GM18520 (cell line): ENCODE results near the gene PLEKHJ1.
"Not testable (repeated sequence)": the region's sequence is repeated elsewhere in the genome, so short reads cannot be mapped to it uniquely, and the experiment has no call there.

Experiments
- ATAC-seq: cut with Tn5 transposase; IDR thresholded peaks from one replicate; pipeline ENCODE4 v1.9.1; 2021; ENCODE audit not compliant: unreplicated experiment

The PLEKHJ1 gene

GRCh38 chr19:2236314-2237050, at the start of gene PLEKHJ1, which contains the start of gene SF3A2:
PLEKHJ1 (minus strand) TSS chr19:2236329; CDS start chr19:2236248, 81 bp downstream.
SF3A2 (plus strand) TSS chr19:2236824; CDS start chr19:2243419, 6,595 bp downstream.
- ATAC-seq, result peak; percentile 75

- ATAC-seq, result no peak
Measured at GRCh38 chr19:2283835-2284507, 47.8 kb upstream of the PLEKHJ1 start.

GRCh38 chr19:2282862-2283237, 46.7 kb upstream of the PLEKHJ1 start:
- no peak for ATAC-seq

GRCh38 chr19:2282062-2282861, 46.1 kb upstream of the PLEKHJ1 start, which contains the start of gene PEAK3:
PEAK3 (minus strand) TSS chr19:2282175; CDS start chr19:2280931, 1,244 bp downstream.
- no peak for ATAC-seq

GRCh38 chr19:2281265-2282061, 45.3 kb upstream of the PLEKHJ1 start:
- not testable (repeated sequence) for ATAC-seq

GRCh38 chr19:2280633-2281264, 44.6 kb upstream of the PLEKHJ1 start:
- ATAC-seq, result no peak

- no peak for ATAC-seq
Measured at GRCh38 chr19:2278459-2279158, 42.5 kb upstream of the PLEKHJ1 start.

- no peak for ATAC-seq
Measured at GRCh38 chr19:2277138-2277537, 41.0 kb upstream of the PLEKHJ1 start.

GRCh38 chr19:2276429-2276986, 40.4 kb upstream of the PLEKHJ1 start:
- no peak for ATAC-seq

- no peak for ATAC-seq
Measured at GRCh38 chr19:2275588-2276428, 39.7 kb upstream of the PLEKHJ1 start.

GRCh38 chr19:2274931-2275535, 38.9 kb upstream of the PLEKHJ1 start:
- ATAC-seq, result no peak

GRCh38 chr19:2274185-2274711, 38.1 kb upstream of the PLEKHJ1 start:
- ATAC-seq, result no peak

GRCh38 chr19:2273356-2274184, 37.4 kb upstream of the PLEKHJ1 start:
- ATAC-seq, result no peak

- ATAC-seq, result no peak
Measured at GRCh38 chr19:2271234-2272103, 35.3 kb upstream of the PLEKHJ1 start.

- ATAC-seq, result no peak
Measured at GRCh38 chr19:2270423-2271233, 34.5 kb upstream of the PLEKHJ1 start.
